HEK293T (cell line): Measurements from ENCODE around the gene ZNF695.

ENCODE experiments used
- CTCF ChIA-PET: fragments of 350-600 bp; formaldehyde crosslinking; extraction: SDS; loops from one replicate; lab custom pipeline; 2021; ENCODE audit warnings: antibody characterized with exemption, inconsistent platforms; lab: Yijun Ruan, JAX
- POLR2A ChIA-PET: fragments of 350-600 bp; formaldehyde crosslinking; extraction: SDS; loops from one replicate; lab custom pipeline; 2020; ENCODE audit warnings: antibody characterized with exemption, inconsistent platforms; lab: Yijun Ruan, JAX
- DNase-seq: peaks from one replicate; pipeline ENCODE4 v3.0.0; 2012; ENCODE audit warnings: mixed read lengths; ENCODE audit errors: extremely low spot score
- ARNT ChIP-seq: fragments of 450-650 bp; IDR thresholded peaks from 2 replicates; pipeline ENCODE4 v1.6.1; 2017; ENCODE audit warnings: mild to moderate bottlenecking
- BHLHE40 ChIP-seq: fragments of 450-650 bp; IDR thresholded peaks from 2 replicates; pipeline ENCODE4 v1.6.1; 2016; ENCODE audit warnings: mild to moderate bottlenecking, moderate library complexity, borderline replicate concordance
- CTBP1 ChIP-seq: fragments of 450-650 bp; IDR thresholded peaks from 2 replicates; pipeline ENCODE4 v1.6.1; 2016; ENCODE audit warnings: borderline replicate concordance
- ELF4 ChIP-seq: fragments of 450-650 bp; IDR thresholded peaks from 2 replicates; pipeline ENCODE4 v1.6.1; 2017; ENCODE audit warnings: antibody characterized with exemption
- FOXA1 ChIP-seq: fragments of 450-650 bp; IDR thresholded peaks from 2 replicates; pipeline ENCODE4 v1.6.1; 2016; ENCODE audit warnings: mild to moderate bottlenecking
- FOXK2 ChIP-seq: fragments of 450-650 bp; IDR thresholded peaks from 2 replicates; pipeline ENCODE4 v1.6.1; 2016; ENCODE audit warnings: mild to moderate bottlenecking
- FOXM1 ChIP-seq: fragments of 450-650 bp; IDR thresholded peaks from 2 replicates; pipeline ENCODE4 v1.6.1; 2017; ENCODE audit warnings: mild to moderate bottlenecking, borderline replicate concordance
- HDGF ChIP-seq: fragments of 450-650 bp; IDR thresholded peaks from 2 replicates; pipeline ENCODE4 v1.6.1; 2017; ENCODE audit warnings: antibody characterized with exemption, borderline replicate concordance
- L3MBTL2 ChIP-seq: fragments of 450-650 bp; conservative IDR thresholded peaks from 2 replicates; pipeline ENCODE4 v1.6.1; 2016; ENCODE audit warnings: mild to moderate bottlenecking
- LEF1 ChIP-seq: fragments of 450-650 bp; IDR thresholded peaks from 2 replicates; pipeline ENCODE4 v1.6.1; 2017; ENCODE audit warnings: mild to moderate bottlenecking, borderline replicate concordance
- NFRKB ChIP-seq: fragments of 450-650 bp; IDR thresholded peaks from 2 replicates; pipeline ENCODE4 v1.6.1; 2016; ENCODE audit warnings: mild to moderate bottlenecking, moderate library complexity
- SP1 ChIP-seq: fragments of 450-650 bp; IDR thresholded peaks from 2 replicates; pipeline ENCODE4 v1.6.1; 2017
- SUZ12 ChIP-seq: fragments of 450-650 bp; IDR thresholded peaks from 2 replicates; pipeline ENCODE4 v1.6.1; 2016; ENCODE audit warnings: mild to moderate bottlenecking
- TARDBP ChIP-seq: fragments of 450-650 bp; IDR thresholded peaks from 2 replicates; pipeline ENCODE4 v1.6.1; 2016
- ZNF384 ChIP-seq: fragments of 450-650 bp; IDR thresholded peaks from 2 replicates; pipeline ENCODE4 v1.6.1; 2016
- TF ChIP-seq, protein P1 (sequence below): fragments of 450-650 bp; IDR thresholded peaks from 2 replicates; pipeline ENCODE4 v1.6.1; 2016

Gene ZNF695

DNA sequence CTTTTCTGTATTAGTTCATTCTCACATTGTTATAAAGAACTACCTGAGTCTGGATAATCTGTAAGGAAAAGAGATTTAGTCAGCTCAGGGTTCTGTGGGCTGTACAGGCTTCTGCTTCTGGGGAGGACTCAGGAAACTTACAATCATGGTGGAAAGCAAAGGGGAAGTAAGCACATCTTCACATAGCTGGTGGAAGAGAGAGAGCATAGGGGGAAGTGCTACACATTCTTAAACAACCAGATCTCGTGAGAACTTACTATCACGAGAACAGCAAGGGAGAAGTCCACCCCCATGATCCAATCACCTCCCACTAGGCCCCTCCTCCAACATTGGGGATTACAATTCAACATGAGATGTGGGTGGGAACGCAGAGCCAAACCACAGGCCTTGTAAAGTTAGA lies 38.2 kb downstream of the ZNF695 start:
- TF ChIP-seq FOXA1, result no peak
- TF ChIP-seq HDGF, result no peak
- no peak for TF ChIP-seq ZNF384
- no peak for TF ChIP-seq FOXK2
- no peak for TF ChIP-seq L3MBTL2
- TF ChIP-seq ELF4, result no peak
- TF ChIP-seq FOXM1, result no peak
- TF ChIP-seq BHLHE40, result no peak
- no peak for TF ChIP-seq TARDBP
- no peak for TF ChIP-seq LEF1
- no peak for TF ChIP-seq SP1
- TF ChIP-seq, protein P1, sequence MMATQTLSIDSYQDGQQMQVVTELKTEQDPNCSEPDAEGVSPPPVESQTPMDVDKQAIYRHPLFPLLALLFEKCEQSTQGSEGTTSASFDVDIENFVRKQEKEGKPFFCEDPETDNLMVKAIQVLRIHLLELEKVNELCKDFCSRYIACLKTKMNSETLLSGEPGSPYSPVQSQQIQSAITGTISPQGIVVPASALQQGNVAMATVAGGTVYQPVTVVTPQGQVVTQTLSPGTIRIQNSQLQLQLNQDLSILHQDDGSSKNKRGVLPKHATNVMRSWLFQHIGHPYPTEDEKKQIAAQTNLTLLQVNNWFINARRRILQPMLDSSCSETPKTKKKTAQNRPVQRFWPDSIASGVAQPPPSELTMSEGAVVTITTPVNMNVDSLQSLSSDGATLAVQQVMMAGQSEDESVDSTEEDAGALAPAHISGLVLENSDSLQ, result no peak
- TF ChIP-seq NFRKB, result no peak
- TF ChIP-seq ARNT, result no peak
- no peak for TF ChIP-seq CTBP1
- TF ChIP-seq SUZ12, result no peak
- no peak for DNase-seq
- CTCF ChIA-PET, result no interaction called here
- POLR2A ChIA-PET, result no interaction called here

DNA sequence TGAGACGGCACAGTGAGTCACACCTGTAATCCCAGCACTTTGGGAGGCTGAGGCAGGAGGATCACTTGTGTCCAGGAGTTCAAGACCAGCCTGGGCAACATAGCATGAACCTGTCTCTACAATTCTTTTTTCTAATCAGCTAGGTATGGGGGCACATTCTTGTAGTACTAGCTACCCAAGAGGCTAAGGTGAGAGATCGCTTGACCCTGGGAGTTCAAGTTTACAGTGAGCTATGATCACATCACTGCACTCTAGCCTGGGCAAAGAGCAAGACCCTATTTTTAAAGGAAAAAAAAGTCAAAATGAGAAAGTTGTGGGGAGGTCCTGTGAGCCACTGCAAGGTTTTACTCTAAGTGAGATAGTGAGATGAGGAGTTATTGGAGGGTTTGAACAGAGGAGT lies 41.4 kb downstream of the ZNF695 start:
- no peak for DNase-seq
- POLR2A ChIA-PET, result no interaction called here
- no peak for TF ChIP-seq ARNT
- no peak for TF ChIP-seq TARDBP
- TF ChIP-seq FOXK2, result no peak
- TF ChIP-seq SP1, result no peak
- TF ChIP-seq, protein P1, result no peak
- no peak for TF ChIP-seq LEF1
- TF ChIP-seq NFRKB, result no peak
- no peak for TF ChIP-seq FOXM1
- no peak for TF ChIP-seq ZNF384
- TF ChIP-seq BHLHE40, result no peak
- TF ChIP-seq ELF4, result no peak
- no peak for TF ChIP-seq L3MBTL2
- TF ChIP-seq CTBP1, result no peak
- TF ChIP-seq SUZ12, result no peak
- TF ChIP-seq FOXA1, result no peak
- CTCF ChIA-PET, result no interaction called here

DNA sequence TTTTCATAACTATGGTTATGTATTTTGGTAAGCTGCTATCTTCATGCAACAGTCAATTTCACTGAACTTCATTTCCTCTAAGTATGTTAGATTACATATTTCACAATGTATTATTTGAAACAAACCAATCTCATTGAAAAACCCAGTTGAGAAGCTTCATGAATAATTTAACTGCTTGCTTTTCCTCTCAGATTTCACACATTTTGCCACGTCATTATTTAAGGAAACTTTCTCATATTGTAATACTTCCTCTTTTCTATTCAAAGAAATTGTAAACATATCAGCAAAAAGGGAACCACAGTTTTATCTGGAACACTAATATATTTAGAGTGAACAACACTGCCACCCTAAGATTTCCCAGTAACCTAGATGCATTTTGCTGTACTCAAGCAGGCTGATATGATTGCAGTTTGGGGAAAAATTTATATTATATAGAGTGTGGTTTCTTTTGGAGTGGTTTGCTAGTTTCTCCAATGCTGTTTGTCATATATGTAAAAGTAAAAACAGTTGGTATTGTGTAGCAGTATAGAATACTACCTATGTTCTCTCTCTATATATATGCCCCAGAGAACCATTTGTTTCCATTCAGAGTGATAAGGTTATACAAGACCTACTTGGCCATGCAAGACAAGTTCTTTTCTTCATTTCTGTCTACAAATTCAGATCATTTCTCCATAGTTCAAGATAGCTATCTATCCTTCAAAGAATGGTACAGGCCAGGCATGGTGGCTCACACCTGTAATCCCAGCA lies 47.7 kb downstream of the ZNF695 start:
- CTCF ChIA-PET, result no interaction called here
- POLR2A ChIA-PET, result no interaction called here

DNA sequence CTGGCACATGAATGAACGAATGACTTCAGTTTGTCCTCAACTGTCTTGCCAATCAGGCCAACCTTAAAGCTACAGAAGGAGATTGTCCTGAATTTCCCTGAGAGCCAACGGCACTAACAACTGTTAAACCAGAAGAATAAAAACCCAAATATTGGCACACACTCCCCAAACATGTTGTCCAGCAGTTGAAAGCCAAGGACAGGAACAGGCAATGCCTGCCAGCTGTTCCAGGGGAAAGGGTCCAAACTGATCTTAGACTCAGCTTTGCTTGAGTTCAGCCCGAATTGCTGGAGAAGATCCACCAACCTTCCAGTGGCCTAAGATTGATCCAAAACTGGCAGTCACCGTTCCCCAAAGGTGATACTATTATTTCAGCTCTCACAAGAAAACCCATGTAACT lies 53.7 kb downstream of the ZNF695 start:
- ChIA-PET POLR2A (no interaction called here), CTCF (no interaction called here)
- TF ChIP-seq ZNF384, result no peak
- DNase-seq, result no peak

More for the DNA sequence above, 47.7 kb downstream of the ZNF695 start:
- no peak for DNase-seq
- TF ChIP-seq LEF1 (no peak), NFRKB (no peak), ZNF384 (no peak), FOXA1 (no peak), SUZ12 (no peak), ARNT (no peak), SP1 (no peak)
- TF ChIP-seq, protein P1, result no peak

DNA sequence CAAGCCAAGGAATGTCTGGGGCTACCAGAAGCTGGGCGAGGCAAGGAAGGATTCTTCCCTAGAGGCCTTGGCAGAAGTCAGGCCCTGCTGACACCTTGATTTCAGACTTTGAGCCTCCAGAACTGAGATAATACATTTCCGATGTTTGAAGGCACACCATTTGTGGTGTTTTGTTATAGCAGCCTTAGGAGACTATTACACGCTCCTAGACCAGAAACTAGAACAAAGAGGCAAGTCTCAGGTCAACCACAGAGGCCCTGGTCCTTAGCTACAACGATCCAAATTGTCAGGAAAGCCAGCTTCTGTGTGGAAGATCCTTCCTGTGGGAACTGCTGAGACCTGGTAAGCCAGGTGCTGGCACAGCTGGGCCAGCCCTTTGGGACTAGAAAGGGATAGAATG lies 56.4 kb downstream of the ZNF695 start:
- no peak for DNase-seq
- POLR2A ChIA-PET, result no interaction called here
- TF ChIP-seq ELF4 (no peak), HDGF (no peak)
- CTCF ChIA-PET, result no interaction called here

DNA sequence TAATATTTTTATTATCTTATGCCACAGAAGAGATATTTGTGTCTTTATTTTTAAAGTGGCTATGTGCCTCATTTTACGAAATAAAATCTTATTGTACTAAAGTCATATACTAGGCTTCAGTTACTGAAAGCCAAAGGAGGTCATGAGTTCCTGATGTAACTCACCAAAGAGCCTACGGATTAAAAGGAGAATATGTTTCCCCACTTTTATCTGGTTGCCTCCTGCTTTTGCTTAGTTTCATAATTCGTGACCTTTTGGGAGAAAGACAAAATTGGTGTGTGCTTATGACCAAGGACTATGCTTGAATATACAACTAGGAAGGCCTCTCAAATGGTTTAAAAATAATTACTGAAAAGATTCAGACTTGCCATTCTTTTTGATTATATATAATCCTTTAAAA lies 57.9 kb downstream of the ZNF695 start:
- POLR2A ChIA-PET, result no interaction called here
- CTCF ChIA-PET, result no interaction called here
- TF ChIP-seq TARDBP (no peak), ELF4 (no peak), BHLHE40 (no peak), ZNF384 (no peak), FOXA1 (no peak), SUZ12 (no peak), FOXK2 (no peak), ARNT (no peak), HDGF (no peak), L3MBTL2 (no peak), FOXM1 (no peak), CTBP1 (no peak), SP1 (no peak), NFRKB (no peak), LEF1 (no peak)
- TF ChIP-seq, protein P1, result no peak
- DNase-seq, result no peak
